Neural progenitor cell (in vitro differentiated cells): ENCODE measurements around the gene SUN1.

Experiments
- EZH2 ChIP-seq: fragments of 200-600 bp; sonication (generic); IDR thresholded peaks from 2 replicates; pipeline ENCODE4 v1.6.1; 2017; ENCODE audit warnings: antibody characterized with exemption, mild to moderate bottlenecking, moderate library complexity
- EZH2phosphoT487 ChIP-seq: fragments of 200-600 bp; sonication (generic); IDR thresholded peaks from 2 replicates; pipeline ENCODE4 v1.6.1; 2017; ENCODE audit warnings: antibody characterized with exemption
- TF ChIP-seq, protein P1 (sequence below): fragments of 200-600 bp; sonication (generic); IDR thresholded peaks from 2 replicates; pipeline ENCODE4 v1.5.1; 2017; ENCODE audit warnings: antibody characterized with exemption, mild to moderate bottlenecking

DNA sequence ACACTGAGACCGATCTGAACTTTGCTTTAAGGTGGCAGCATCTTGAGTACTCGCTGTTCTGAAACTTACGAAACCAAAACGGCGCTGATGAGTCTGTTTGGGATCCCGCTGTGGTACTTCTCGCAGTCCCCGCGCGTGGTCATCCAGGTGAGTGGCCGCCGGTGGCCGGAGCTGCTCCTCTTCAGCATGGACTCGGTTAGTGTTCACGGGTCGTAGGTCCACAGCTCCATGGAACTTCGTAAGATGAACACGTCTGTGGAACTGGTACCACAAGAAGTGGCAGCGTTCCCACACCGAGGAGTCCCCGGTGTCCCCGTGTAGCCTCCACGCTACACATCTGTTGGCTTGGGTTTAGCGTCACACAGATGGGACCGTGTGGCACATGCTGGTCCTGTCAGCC, 33.6 kb downstream of the SUN1 start:
- no peak for TF ChIP-seq EZH2phosphoT487
- TF ChIP-seq, protein P1, sequence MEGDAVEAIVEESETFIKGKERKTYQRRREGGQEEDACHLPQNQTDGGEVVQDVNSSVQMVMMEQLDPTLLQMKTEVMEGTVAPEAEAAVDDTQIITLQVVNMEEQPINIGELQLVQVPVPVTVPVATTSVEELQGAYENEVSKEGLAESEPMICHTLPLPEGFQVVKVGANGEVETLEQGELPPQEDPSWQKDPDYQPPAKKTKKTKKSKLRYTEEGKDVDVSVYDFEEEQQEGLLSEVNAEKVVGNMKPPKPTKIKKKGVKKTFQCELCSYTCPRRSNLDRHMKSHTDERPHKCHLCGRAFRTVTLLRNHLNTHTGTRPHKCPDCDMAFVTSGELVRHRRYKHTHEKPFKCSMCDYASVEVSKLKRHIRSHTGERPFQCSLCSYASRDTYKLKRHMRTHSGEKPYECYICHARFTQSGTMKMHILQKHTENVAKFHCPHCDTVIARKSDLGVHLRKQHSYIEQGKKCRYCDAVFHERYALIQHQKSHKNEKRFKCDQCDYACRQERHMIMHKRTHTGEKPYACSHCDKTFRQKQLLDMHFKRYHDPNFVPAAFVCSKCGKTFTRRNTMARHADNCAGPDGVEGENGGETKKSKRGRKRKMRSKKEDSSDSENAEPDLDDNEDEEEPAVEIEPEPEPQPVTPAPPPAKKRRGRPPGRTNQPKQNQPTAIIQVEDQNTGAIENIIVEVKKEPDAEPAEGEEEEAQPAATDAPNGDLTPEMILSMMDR, result no peak
- TF ChIP-seq EZH2, result no peak
